Testis (tissue), 3 donors: ENCODE measurements around the gene VWA3B. TPM values are rescaled to one million over a fixed set of nuclear protein-coding genes. Genes with fewer than 3 reads are reported as not detected.

Experiments
- DNase-seq: peaks from one replicate; pipeline ENCODE4 v3.0.0-alpha.2; 2019
- H3K27ac ChIP-seq, 2 donors: fragments of 200-600 bp; sonication (generic); one replicate each; pipeline ENCODE4 v1.5.1; 2019
- H3K27me3 ChIP-seq: fragments of 200-600 bp; sonication (generic); one replicate; pipeline ENCODE4 v1.5.1; 2019
- H3K36me3 ChIP-seq: fragments of 200-600 bp; sonication (generic); one replicate; pipeline ENCODE4 v1.5.1; 2017; ENCODE audit warnings: low read depth; ENCODE audit errors: missing control alignments
- H3K4me1 ChIP-seq: fragments of 200-600 bp; sonication (generic); one replicate; pipeline ENCODE4 v1.5.1; 2019
- H3K4me3 ChIP-seq, 2 donors: fragments of 200-600 bp; sonication (generic); one replicate each; pipeline ENCODE4 v1.5.1; 2017 to 2019
- H3K9me3 ChIP-seq: fragments of 200-600 bp; sonication (generic); one replicate; pipeline ENCODE4 v1.5.1; 2017
- POLR2A ChIP-seq: fragments of 450-650 bp; IDR thresholded peaks from one replicate; pipeline ENCODE4 v1.6.1; 2017; ENCODE audit warnings: antibody characterized with exemption, mild to moderate bottlenecking, moderate library complexity
- WGBS, 2 donors: methylation state at CpG; one replicate each; pipeline ENCODE4 v1.1.5; 2018; 5-methylcytosine and 5-hydroxymethylcytosine counted together
- intact Hi-C: fragments of 100-400 bp; cut with DNase I; formaldehyde crosslinking; loops from one replicate; pipeline ENCODE4 v1.15.1; 2023; ENCODE audit warnings: low total_unique reads
- polyA plus RNA-seq: library from polyadenylated mRNA; stranded (reverse); fragments of 350-450 nt; fragmentation: Illumina TruSeq; extraction: RNeasy Lipid Tissue Mini Kit (QIAGEN cat#74804); gene quantifications from one replicate; pipeline ENCODE4 v1.2.3, GENCODE V29; 2014; ENCODE audit warnings: low read depth, low replicate concordance; ENCODE audit not compliant: insufficient read depth
- total RNA-seq, 2 donors: library from RNA; depleted of rRNA; stranded (reverse); fragments of >200 nt; gene quantifications; one replicate each; pipeline ENCODE4 v1.2.3, GENCODE V29; 2016
- TF ChIP-seq, protein P1 (sequence below), 3 experiments: fragments of 450-650 bp in 2 of 3; fragments of 200-600 bp in 1 of 3; sonication (generic) in 1 of 3; IDR thresholded peaks; one replicate each; pipeline ENCODE4 v1.5.1; 2016 to 2019; ENCODE audit warnings: antibody characterized with exemption in 3 of 3, mild to moderate bottlenecking in 2 of 3, moderate library complexity in 1 of 3

The VWA3B gene
- total and polyA plus RNA-seq, 3 donors from 2014 or later = 27.0 to 118 (median 81.6) TPM

DNA sequence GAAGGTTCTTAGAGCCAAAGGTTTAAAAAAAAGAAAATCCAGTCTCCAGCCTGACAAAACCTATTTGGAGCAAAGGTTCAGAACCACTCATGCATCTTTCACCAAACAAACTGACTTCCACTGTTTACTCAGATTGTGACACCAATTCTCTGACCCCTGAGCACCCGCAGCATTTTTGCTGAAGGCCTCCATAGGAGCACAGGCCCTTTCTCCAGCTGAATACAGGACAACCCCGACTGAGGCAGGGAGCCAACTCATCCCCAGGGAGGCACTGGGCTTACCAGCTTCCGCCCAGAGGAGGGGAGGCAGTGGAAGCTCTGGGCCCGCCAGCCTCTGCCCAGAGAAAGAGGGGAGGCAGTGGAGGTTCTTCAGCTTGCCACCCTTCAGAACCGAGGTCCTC is 208.3 kb downstream of the VWA3B start:
- no peaks in the 10 kb centered on the region for H3K27me3 ChIP-seq
- H3K4me1 ChIP-seq = no peaks in the 10 kb centered on the region
- no peaks in the 10 kb centered on the region for H3K36me3 ChIP-seq
- no peak for DNase-seq
- H3K27ac ChIP-seq = no peak overlapping the region
- intact Hi-C loops = no loop called here
- H3K4me3 ChIP-seq = no peak overlapping the region
- 67 to 89% methylated on average over 4 to 5 of the region's 5 CpGs for WGBS, 2 donors
- no peaks in the 10 kb centered on the region for H3K9me3 ChIP-seq
- TF ChIP-seq, protein P1, sequence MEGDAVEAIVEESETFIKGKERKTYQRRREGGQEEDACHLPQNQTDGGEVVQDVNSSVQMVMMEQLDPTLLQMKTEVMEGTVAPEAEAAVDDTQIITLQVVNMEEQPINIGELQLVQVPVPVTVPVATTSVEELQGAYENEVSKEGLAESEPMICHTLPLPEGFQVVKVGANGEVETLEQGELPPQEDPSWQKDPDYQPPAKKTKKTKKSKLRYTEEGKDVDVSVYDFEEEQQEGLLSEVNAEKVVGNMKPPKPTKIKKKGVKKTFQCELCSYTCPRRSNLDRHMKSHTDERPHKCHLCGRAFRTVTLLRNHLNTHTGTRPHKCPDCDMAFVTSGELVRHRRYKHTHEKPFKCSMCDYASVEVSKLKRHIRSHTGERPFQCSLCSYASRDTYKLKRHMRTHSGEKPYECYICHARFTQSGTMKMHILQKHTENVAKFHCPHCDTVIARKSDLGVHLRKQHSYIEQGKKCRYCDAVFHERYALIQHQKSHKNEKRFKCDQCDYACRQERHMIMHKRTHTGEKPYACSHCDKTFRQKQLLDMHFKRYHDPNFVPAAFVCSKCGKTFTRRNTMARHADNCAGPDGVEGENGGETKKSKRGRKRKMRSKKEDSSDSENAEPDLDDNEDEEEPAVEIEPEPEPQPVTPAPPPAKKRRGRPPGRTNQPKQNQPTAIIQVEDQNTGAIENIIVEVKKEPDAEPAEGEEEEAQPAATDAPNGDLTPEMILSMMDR (IDR thresholded peaks at IDR 0.05) = no peak
- no peak for TF ChIP-seq POLR2A

DNA sequence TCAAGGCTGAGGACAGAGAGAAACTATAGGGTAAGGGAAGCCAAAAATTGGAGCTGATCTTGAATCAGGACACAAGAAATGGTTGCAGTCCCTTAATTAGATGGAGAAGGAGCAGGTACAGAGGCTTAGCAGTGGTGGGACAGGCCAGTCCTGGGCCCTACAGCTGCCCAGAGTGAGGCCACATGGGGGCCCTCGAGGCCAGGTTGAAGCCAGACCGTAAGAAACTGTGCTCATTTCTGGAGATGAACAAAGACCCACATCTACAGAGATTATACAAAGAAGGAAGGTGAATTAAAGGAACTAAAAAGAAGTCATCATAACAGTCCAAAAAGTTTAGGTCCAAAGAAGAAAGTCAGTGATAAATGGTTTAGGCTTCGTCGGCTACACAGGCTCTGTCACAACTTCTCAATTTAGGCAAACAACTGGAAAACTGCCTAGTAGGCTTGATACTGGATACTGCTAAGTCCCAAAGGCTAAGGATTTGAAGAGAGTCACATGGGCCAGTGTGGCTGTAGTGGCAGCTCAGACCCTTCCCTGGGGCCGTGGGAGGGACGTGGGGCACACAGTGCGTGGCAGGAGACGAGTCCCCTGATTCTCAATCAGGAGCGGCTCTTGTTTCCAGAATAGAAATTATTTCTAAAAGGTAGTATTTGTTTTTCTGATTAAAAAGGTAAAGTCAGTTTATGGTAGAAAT is 208.9 kb downstream of the VWA3B start:
- WGBS, 2 donors = 84 to 91% methylated on average over 9 of the region's 9 CpGs

DNA sequence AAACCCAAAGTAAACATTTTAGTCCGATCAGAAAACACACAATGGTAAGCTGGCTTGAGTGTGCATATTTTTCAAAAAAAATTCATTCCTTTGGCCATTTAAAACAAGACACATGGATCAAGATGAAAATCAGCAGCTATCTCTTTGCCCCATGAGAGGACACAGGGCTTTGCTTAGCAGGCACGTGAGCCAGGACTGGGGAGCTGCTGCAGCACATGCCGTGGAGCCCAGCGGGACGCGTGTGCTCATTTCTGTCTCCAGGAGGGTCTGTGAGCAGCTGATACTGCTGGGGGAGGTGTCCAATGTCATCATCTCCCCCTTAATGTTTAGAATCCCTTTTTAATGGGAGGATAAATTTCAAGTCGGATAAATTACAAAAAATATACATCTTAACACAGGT is 209.5 kb downstream of the VWA3B start:
- H3K4me3 ChIP-seq = no peak overlapping the region
- H3K36me3 ChIP-seq = no peaks in the 10 kb centered on the region
- intact Hi-C loops = no loop called here
- 70 to 71% methylated on average over 7 of the region's 7 CpGs for WGBS, 2 donors
- no peak for DNase-seq
- H3K27me3 ChIP-seq = no peaks in the 10 kb centered on the region
- H3K9me3 ChIP-seq = no peaks in the 10 kb centered on the region
- no peak overlapping the region for H3K27ac ChIP-seq
- no peaks in the 10 kb centered on the region for H3K4me1 ChIP-seq
- no peak for TF ChIP-seq POLR2A
- TF ChIP-seq, protein P1 (IDR thresholded peaks at IDR 0.05) = no peak

More for the DNA sequence above, 208.9 kb downstream of the VWA3B start:
- H3K36me3 ChIP-seq = no peaks in the 10 kb centered on the region
- no peaks in the 10 kb centered on the region for H3K4me1 ChIP-seq
- intact Hi-C loops = no loop called here
- TF ChIP-seq, protein P1 (IDR thresholded peaks at IDR 0.05) = no peak
- TF ChIP-seq POLR2A = no peak
- no peak for DNase-seq
- no peaks in the 10 kb centered on the region for H3K27me3 ChIP-seq
- H3K27ac ChIP-seq = no peak overlapping the region
- no peak overlapping the region for H3K4me3 ChIP-seq
- no peaks in the 10 kb centered on the region for H3K9me3 ChIP-seq

DNA sequence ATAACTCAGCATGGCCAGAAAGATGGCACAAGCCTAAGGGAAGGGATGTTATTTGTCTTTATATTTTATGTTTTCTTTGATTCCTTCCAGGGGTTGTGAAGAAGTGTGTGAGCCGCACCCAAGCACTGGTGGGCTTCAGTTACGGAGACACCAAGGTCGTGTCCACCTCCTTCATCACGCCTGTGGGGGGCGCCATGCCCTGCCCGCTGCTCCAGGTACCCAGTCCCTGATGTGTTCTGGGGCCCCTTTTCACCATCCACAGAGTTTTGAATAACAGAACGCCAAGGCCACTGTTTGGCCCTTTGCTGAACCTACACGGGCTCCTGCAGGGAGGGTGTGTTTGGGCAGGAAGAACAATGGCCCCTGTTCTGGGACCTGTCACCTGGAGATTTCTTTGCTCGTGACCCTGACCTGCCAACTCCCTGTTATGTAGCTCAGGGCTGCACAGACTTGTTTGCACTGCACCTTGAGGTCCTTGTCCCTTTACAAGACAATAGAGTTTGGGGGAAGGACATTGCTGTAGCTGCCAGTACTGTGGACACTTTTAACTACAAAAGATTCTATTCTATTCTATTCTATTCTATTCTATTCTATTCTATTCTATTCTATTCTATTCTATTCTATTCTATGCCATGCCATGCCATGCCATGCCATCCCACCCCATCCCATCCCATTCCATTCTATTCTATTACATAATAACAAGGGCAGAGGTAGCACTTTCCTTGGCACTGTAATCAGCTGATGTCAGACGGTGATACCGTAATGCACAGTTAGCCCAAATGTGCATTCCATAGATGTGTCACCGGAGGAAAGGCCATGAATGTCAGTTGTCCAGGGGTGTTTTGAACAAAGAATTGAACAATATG is 211.1 kb downstream of the VWA3B start:
- no peak for TF ChIP-seq POLR2A
- TF ChIP-seq, protein P1 (IDR thresholded peaks at IDR 0.05) = peak in 1 of 3 experiments; percentile 12
- H3K36me3 ChIP-seq = no peaks in the 10 kb centered on the region
- H3K27ac ChIP-seq = no peak overlapping the region
- H3K9me3 ChIP-seq = no peaks in the 10 kb centered on the region
- H3K27me3 ChIP-seq = no peaks in the 10 kb centered on the region
- WGBS, 2 donors = 74 to 78% methylated on average over 12 of the region's 12 CpGs
- DNase-seq = no peak
- H3K4me1 ChIP-seq = no peaks in the 10 kb centered on the region
- no peak overlapping the region for H3K4me3 ChIP-seq
- intact Hi-C loops = no loop called here
